Liver (tissue), 9 donors: ENCODE measurements around the gene SFMBT2. TPM values are rescaled to one million over a fixed set of nuclear protein-coding genes. Genes with fewer than 3 reads are reported as not detected.

ENCODE experiments used
- DNase-seq: peaks from one replicate; pipeline ENCODE4 v3.0.0-alpha.2; 2017; ENCODE audit warnings: low spot score
- H3K27ac ChIP-seq, 2 donors: one replicate each; pipeline ENCODE4 v1.7.0; 2013; ENCODE audit warnings: inconsistent platforms in 2 of 2, low read length in 2 of 2, control low read depth in 1 of 2, low read depth in 1 of 2, mild to moderate bottlenecking in 1 of 2
- H3K27me3 ChIP-seq, 4 donors: one replicate each; pipeline versions ENCODE4 v1.6.1 to v1.7.0; 2013; ENCODE audit warnings: low read length in 3 of 4, inconsistent platforms in 1 of 4, mild to moderate bottlenecking in 1 of 4, moderate library complexity in 1 of 4; ENCODE audit not compliant: control insufficient read depth in 4 of 4, insufficient read depth in 4 of 4
- H3K36me3 ChIP-seq, 4 donors: one replicate each; pipeline versions ENCODE4 v1.6.1 to v1.7.0; 2013; ENCODE audit warnings: low read length in 3 of 4, mild to moderate bottlenecking in 3 of 4, low read depth in 1 of 4, moderate library complexity in 1 of 4; ENCODE audit not compliant: control insufficient read depth in 4 of 4, insufficient read depth in 3 of 4
- H3K4me1 ChIP-seq, 4 donors: one replicate each; pipeline versions ENCODE4 v1.6.1 to v1.7.0; 2013; ENCODE audit warnings: low read length in 3 of 4, mild to moderate bottlenecking in 3 of 4, moderate library complexity in 1 of 4; ENCODE audit not compliant: control insufficient read depth in 4 of 4, insufficient read depth in 4 of 4
- H3K4me3 ChIP-seq, 3 donors: one replicate each; pipeline versions ENCODE4 v1.6.1 to v1.7.0; 2013; ENCODE audit warnings: low read length in 3 of 3, control low read depth in 1 of 3, low read depth in 1 of 3, mild to moderate bottlenecking in 1 of 3
- H3K9ac ChIP-seq, 2 donors: one replicate each; pipeline ENCODE4 v1.7.0; 2013; ENCODE audit warnings: low read length in 2 of 2, mild to moderate bottlenecking in 2 of 2, moderate library complexity in 2 of 2, control low read depth in 1 of 2, low read depth in 1 of 2
- H3K9me3 ChIP-seq, 4 donors: one replicate each; pipeline versions ENCODE4 v1.6.1 to v1.7.0; 2013; ENCODE audit warnings: low read length in 3 of 4; ENCODE audit not compliant: control insufficient read depth in 4 of 4
- EGR1 ChIP-seq, 2 donors: IDR thresholded peaks; 2 replicates each; pipeline ENCODE4 v1.6.1; 2016 to 2018; ENCODE audit warnings: antibody characterized with exemption in 2 of 2, low read depth in 2 of 2
- FOXA1 ChIP-seq: IDR thresholded peaks from 2 replicates; pipeline ENCODE4 v1.6.1; 2016; ENCODE audit warnings: antibody characterized with exemption
- FOXA2 ChIP-seq: IDR thresholded peaks from 2 replicates; pipeline ENCODE4 v1.6.1; 2016; ENCODE audit warnings: antibody characterized with exemption
- GABPA ChIP-seq, 2 donors: IDR thresholded peaks in 1 of 2; conservative IDR thresholded peaks in 1 of 2; 2 replicates each; pipeline ENCODE4 v1.6.1; 2016; ENCODE audit warnings: antibody characterized with exemption in 2 of 2, mild to moderate bottlenecking in 1 of 2, moderate library complexity in 1 of 2
- HNF4A ChIP-seq, 2 donors: conservative IDR thresholded peaks; 2 replicates each; pipeline ENCODE4 v1.6.1; 2016; ENCODE audit warnings: antibody characterized with exemption in 2 of 2, mild to moderate bottlenecking in 2 of 2
- HNF4G ChIP-seq: IDR thresholded peaks from 2 replicates; pipeline ENCODE4 v1.6.1; 2016; ENCODE audit warnings: antibody characterized with exemption
- JUND ChIP-seq, 2 donors: IDR thresholded peaks; 2 replicates each; pipeline ENCODE4 v1.6.1; 2016; ENCODE audit warnings: antibody characterized with exemption in 2 of 2
- RAD21 ChIP-seq, 2 donors: IDR thresholded peaks; 2 replicates each; pipeline ENCODE4 v1.6.1; 2016; ENCODE audit warnings: antibody characterized with exemption in 2 of 2, mild to moderate bottlenecking in 2 of 2
- SP1 ChIP-seq: IDR thresholded peaks from 2 replicates; pipeline ENCODE4 v1.6.1; 2018; ENCODE audit warnings: antibody characterized with exemption, mild to moderate bottlenecking
- TAF1 ChIP-seq: conservative IDR thresholded peaks from 2 replicates; pipeline ENCODE4 v1.6.1; 2016; ENCODE audit warnings: antibody characterized with exemption, mild to moderate bottlenecking
- YY1 ChIP-seq: IDR thresholded peaks from 2 replicates; pipeline ENCODE4 v1.6.1; 2016; ENCODE audit warnings: antibody characterized with exemption, mild to moderate bottlenecking
- WGBS: extraction: QIAGEN DNeasy Blood & Tissue Kit; methylation state at CpG from one replicate; pipeline ENCODE4 v1.1.7; 2013; 5-methylcytosine and 5-hydroxymethylcytosine counted together
- polyA plus RNA-seq, 2 donors: library from polyadenylated mRNA; stranded (reverse) in 1 of 2; unstranded in 1 of 2; fragments of 200-250 nt in 1 of 2; fragments of >200 nt in 1 of 2; fragmentation: Nextera tagmentation in 1 of 2; extraction: Ambion mirVana in 1 of 2; gene quantifications; one replicate each; pipeline versions ENCODE4 v1.2.1 to v1.2.3, GENCODE V29; 2013 to 2015
- total RNA-seq, 2 donors: library from RNA; depleted of rRNA; stranded (reverse); fragments of >200 nt; gene quantifications; one replicate each; pipeline ENCODE4 v1.2.3, GENCODE V29; 2014
- TF ChIP-seq, protein P1 (sequence below): IDR thresholded peaks from 2 replicates; pipeline ENCODE4 v1.6.1; 2016; ENCODE audit warnings: antibody characterized with exemption
- TF ChIP-seq, protein P2 (sequence below): IDR thresholded peaks from 2 replicates; pipeline ENCODE4 v1.6.1; 2016; ENCODE audit warnings: antibody characterized with exemption
- TF ChIP-seq, protein P3 (sequence below): IDR thresholded peaks from 2 replicates; pipeline ENCODE4 v1.6.1; 2016; ENCODE audit warnings: antibody characterized with exemption
- TF ChIP-seq, protein P4 (sequence below): IDR thresholded peaks from 2 replicates; pipeline ENCODE4 v1.6.1; 2016; ENCODE audit warnings: antibody characterized with exemption, mild to moderate bottlenecking
- TF ChIP-seq, protein P5 (sequence below): fragments of 150-350 bp; IDR thresholded peaks from 2 replicates; pipeline ENCODE4 v1.5.1; 2017; ENCODE audit warnings: improper control_type of control experiment, low read depth, low read length; ENCODE audit not compliant: missing input control
- donor health status: healthy.
- donor health status: healthy.
- donor health status: healthy.
- donor health status: healthy.
- donor health status: healthy.

SFMBT2 gene
- total and polyA plus RNA-seq, 4 donors, result 0.46 to 2.8 (median 1.5) TPM

DNA sequence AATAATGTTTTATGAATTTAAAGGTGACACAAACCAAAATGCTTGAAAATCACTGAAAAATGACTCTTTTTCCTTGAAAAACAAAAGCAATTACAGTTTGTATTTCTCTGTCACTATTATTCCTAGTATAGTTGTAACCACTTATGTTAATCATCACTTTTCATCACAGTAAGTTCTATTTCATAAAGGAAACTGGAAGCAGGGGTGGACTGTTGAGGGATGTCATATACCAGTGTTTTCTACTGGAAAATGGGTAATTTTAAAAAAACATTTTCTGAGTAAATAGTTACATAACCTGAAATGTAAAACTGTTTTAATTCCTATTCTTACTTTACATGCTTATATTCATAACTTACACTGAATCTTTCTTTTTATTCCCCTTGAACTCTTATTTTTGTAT, 32.2 kb upstream of the SFMBT2 start:
- no peak overlapping the region for H3K4me3 ChIP-seq
- TF ChIP-seq EGR1 (IDR thresholded peaks at IDR 0.05; ENCODE audit: low read depth in 2 of 2), result no peak
- TF ChIP-seq RAD21 (IDR thresholded peaks at IDR 0.05), result no peak
- TF ChIP-seq, protein P1, sequence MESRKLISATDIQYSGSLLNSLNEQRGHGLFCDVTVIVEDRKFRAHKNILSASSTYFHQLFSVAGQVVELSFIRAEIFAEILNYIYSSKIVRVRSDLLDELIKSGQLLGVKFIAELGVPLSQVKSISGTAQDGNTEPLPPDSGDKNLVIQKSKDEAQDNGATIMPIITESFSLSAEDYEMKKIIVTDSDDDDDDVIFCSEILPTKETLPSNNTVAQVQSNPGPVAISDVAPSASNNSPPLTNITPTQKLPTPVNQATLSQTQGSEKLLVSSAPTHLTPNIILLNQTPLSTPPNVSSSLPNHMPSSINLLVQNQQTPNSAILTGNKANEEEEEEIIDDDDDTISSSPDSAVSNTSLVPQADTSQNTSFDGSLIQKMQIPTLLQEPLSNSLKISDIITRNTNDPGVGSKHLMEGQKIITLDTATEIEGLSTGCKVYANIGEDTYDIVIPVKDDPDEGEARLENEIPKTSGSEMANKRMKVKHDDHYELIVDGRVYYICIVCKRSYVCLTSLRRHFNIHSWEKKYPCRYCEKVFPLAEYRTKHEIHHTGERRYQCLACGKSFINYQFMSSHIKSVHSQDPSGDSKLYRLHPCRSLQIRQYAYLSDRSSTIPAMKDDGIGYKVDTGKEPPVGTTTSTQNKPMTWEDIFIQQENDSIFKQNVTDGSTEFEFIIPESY, result no peak
- TF ChIP-seq TAF1, result no peak
- TF ChIP-seq, protein P2, sequence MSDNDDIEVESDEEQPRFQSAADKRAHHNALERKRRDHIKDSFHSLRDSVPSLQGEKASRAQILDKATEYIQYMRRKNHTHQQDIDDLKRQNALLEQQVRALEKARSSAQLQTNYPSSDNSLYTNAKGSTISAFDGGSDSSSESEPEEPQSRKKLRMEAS, result no peak
- no peak for TF ChIP-seq FOXA1
- no peak for TF ChIP-seq FOXA2
- TF ChIP-seq SP1, result no peak
- no peak for TF ChIP-seq YY1
- no peak for TF ChIP-seq HNF4G
- TF ChIP-seq, protein P3, sequence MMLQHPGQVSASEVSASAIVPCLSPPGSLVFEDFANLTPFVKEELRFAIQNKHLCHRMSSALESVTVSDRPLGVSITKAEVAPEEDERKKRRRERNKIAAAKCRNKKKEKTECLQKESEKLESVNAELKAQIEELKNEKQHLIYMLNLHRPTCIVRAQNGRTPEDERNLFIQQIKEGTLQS, result no peak
- TF ChIP-seq JUND (IDR thresholded peaks at IDR 0.05), result no peak
- no peak for TF ChIP-seq GABPA (IDR thresholded peaks at IDR 0.05 in 1 of 2, conservative IDR thresholded peaks at IDR 0.05 in 1 of 2)
- TF ChIP-seq HNF4A (conservative IDR thresholded peaks at IDR 0.05), result no peak
- TF ChIP-seq, protein P4, sequence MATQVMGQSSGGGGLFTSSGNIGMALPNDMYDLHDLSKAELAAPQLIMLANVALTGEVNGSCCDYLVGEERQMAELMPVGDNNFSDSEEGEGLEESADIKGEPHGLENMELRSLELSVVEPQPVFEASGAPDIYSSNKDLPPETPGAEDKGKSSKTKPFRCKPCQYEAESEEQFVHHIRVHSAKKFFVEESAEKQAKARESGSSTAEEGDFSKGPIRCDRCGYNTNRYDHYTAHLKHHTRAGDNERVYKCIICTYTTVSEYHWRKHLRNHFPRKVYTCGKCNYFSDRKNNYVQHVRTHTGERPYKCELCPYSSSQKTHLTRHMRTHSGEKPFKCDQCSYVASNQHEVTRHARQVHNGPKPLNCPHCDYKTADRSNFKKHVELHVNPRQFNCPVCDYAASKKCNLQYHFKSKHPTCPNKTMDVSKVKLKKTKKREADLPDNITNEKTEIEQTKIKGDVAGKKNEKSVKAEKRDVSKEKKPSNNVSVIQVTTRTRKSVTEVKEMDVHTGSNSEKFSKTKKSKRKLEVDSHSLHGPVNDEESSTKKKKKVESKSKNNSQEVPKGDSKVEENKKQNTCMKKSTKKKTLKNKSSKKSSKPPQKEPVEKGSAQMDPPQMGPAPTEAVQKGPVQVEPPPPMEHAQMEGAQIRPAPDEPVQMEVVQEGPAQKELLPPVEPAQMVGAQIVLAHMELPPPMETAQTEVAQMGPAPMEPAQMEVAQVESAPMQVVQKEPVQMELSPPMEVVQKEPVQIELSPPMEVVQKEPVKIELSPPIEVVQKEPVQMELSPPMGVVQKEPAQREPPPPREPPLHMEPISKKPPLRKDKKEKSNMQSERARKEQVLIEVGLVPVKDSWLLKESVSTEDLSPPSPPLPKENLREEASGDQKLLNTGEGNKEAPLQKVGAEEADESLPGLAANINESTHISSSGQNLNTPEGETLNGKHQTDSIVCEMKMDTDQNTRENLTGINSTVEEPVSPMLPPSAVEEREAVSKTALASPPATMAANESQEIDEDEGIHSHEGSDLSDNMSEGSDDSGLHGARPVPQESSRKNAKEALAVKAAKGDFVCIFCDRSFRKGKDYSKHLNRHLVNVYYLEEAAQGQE, result no peak
- no peak overlapping the region for H3K9ac ChIP-seq
- H3K36me3 ChIP-seq, result no peaks in the 10 kb centered on the region
- DNase-seq, result no peak
- H3K9me3 ChIP-seq, result no peaks in the 10 kb centered on the region
- H3K27me3 ChIP-seq, result no peaks in the 10 kb centered on the region
- H3K27ac ChIP-seq, result no peak overlapping the region
- no peaks in the 10 kb centered on the region for H3K4me1 ChIP-seq

DNA sequence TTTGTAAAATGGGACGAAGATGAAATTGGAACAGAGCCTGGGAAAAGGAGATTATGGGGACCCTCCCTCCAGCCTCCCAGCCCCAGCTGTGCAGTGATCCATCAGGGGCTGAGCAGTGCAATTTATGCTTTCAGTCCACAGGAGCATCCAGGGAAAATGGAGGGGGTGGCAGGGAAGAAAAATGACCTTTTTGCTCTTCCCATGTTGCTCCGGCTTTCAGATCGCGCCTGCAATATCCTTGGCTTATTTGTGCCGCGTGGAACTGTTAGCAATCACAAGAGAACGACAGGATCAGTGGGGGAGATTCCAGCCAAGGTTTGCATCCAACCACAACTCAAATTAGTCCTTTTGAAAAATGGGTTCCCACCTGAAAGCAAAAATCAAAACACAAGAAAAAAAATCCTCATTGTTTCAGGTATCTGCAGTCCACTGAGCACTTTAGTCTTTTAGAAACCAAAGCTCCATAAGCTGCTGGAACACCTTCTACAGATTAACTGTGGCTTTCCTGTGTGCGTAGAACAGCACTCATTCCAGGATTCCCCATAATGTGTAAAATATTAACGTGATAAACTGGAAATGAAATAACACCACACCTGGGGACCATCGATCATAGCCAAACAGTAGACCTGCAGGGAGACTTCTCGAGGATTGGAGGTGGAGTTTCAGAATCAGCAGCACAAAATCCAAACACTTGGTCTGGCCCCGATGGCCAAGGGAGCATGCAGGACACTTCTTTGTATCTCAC, 30.7 kb upstream of the SFMBT2 start:
- no peaks in the 10 kb centered on the region for H3K9me3 ChIP-seq
- no peak overlapping the region for H3K4me3 ChIP-seq
- H3K9ac ChIP-seq, result no peak overlapping the region
- H3K36me3 ChIP-seq, result no peaks in the 10 kb centered on the region
- TF ChIP-seq, protein P5, sequence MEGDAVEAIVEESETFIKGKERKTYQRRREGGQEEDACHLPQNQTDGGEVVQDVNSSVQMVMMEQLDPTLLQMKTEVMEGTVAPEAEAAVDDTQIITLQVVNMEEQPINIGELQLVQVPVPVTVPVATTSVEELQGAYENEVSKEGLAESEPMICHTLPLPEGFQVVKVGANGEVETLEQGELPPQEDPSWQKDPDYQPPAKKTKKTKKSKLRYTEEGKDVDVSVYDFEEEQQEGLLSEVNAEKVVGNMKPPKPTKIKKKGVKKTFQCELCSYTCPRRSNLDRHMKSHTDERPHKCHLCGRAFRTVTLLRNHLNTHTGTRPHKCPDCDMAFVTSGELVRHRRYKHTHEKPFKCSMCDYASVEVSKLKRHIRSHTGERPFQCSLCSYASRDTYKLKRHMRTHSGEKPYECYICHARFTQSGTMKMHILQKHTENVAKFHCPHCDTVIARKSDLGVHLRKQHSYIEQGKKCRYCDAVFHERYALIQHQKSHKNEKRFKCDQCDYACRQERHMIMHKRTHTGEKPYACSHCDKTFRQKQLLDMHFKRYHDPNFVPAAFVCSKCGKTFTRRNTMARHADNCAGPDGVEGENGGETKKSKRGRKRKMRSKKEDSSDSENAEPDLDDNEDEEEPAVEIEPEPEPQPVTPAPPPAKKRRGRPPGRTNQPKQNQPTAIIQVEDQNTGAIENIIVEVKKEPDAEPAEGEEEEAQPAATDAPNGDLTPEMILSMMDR, result no peak
- TF ChIP-seq FOXA1 (no peak), GABPA (IDR thresholded peaks at IDR 0.05 in 1 of 2, conservative IDR thresholded peaks at IDR 0.05 in 1 of 2) (no peak), YY1 (no peak), RAD21 (IDR thresholded peaks at IDR 0.05) (no peak), HNF4A (conservative IDR thresholded peaks at IDR 0.05) (no peak), TAF1 (no peak), EGR1 (IDR thresholded peaks at IDR 0.05; ENCODE audit: low read depth in 2 of 2) (no peak), FOXA2 (no peak), SP1 (no peak)
- TF ChIP-seq, protein P2, result no peak
- TF ChIP-seq, protein P4, result no peak
- TF ChIP-seq, protein P3, result no peak
- no peaks in the 10 kb centered on the region for H3K27me3 ChIP-seq
- no peak overlapping the region for H3K27ac ChIP-seq
- no peaks in the 10 kb centered on the region for H3K4me1 ChIP-seq
- 79% methylated on average over 12 of the region's 12 CpGs for WGBS
- DNase-seq, result no peak
